Neural cell (in vitro differentiated cells): ENCODE results near the gene MAVS.

Source experiments
- EP300 ChIP-seq: fragments of 450-650 bp; conservative IDR thresholded peaks from 2 replicates; pipeline ENCODE4 v1.6.1; 2014; ENCODE audit warnings: antibody characterized with exemption, mild to moderate bottlenecking, moderate library complexity; ENCODE audit not compliant: poor library complexity, severe bottlenecking
- POLR2AphosphoS5 ChIP-seq: IDR thresholded peaks from 2 replicates; pipeline ENCODE4 v1.6.1; 2012
- TF ChIP-seq, protein P1 (sequence below): fragments of 450-650 bp; IDR thresholded peaks from 2 replicates; pipeline ENCODE4 v1.5.1; 2014; ENCODE audit warnings: antibody characterized with exemption, mild to moderate bottlenecking, moderate library complexity; ENCODE audit not compliant: poor library complexity, severe bottlenecking
- TF ChIP-seq, protein P2 (sequence below): IDR thresholded peaks from 2 replicates; pipeline ENCODE4 v1.6.1; 2012; ENCODE audit warnings: borderline replicate concordance

DNA sequence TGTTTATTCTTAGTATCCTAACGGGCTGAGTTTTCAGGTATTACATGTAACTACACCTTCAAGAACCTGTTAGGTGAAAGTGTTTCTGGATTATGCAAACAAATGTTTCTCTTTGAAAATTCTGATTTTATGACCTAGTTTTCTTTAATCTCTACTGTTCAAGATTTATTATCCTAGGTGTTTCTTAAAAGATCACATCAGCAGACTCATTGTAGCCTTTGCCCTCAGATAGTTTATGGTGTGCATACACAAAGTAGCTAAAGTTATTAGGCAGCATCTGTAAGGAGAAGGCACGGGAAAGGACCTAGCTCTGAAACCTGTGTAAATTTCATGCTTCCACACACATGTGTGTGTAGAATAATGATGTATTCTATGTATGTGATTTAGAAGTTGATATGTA, 64.2 kb downstream of the MAVS start:
- TF ChIP-seq, protein P1, sequence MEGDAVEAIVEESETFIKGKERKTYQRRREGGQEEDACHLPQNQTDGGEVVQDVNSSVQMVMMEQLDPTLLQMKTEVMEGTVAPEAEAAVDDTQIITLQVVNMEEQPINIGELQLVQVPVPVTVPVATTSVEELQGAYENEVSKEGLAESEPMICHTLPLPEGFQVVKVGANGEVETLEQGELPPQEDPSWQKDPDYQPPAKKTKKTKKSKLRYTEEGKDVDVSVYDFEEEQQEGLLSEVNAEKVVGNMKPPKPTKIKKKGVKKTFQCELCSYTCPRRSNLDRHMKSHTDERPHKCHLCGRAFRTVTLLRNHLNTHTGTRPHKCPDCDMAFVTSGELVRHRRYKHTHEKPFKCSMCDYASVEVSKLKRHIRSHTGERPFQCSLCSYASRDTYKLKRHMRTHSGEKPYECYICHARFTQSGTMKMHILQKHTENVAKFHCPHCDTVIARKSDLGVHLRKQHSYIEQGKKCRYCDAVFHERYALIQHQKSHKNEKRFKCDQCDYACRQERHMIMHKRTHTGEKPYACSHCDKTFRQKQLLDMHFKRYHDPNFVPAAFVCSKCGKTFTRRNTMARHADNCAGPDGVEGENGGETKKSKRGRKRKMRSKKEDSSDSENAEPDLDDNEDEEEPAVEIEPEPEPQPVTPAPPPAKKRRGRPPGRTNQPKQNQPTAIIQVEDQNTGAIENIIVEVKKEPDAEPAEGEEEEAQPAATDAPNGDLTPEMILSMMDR, result no peak
- TF ChIP-seq, protein P2, sequence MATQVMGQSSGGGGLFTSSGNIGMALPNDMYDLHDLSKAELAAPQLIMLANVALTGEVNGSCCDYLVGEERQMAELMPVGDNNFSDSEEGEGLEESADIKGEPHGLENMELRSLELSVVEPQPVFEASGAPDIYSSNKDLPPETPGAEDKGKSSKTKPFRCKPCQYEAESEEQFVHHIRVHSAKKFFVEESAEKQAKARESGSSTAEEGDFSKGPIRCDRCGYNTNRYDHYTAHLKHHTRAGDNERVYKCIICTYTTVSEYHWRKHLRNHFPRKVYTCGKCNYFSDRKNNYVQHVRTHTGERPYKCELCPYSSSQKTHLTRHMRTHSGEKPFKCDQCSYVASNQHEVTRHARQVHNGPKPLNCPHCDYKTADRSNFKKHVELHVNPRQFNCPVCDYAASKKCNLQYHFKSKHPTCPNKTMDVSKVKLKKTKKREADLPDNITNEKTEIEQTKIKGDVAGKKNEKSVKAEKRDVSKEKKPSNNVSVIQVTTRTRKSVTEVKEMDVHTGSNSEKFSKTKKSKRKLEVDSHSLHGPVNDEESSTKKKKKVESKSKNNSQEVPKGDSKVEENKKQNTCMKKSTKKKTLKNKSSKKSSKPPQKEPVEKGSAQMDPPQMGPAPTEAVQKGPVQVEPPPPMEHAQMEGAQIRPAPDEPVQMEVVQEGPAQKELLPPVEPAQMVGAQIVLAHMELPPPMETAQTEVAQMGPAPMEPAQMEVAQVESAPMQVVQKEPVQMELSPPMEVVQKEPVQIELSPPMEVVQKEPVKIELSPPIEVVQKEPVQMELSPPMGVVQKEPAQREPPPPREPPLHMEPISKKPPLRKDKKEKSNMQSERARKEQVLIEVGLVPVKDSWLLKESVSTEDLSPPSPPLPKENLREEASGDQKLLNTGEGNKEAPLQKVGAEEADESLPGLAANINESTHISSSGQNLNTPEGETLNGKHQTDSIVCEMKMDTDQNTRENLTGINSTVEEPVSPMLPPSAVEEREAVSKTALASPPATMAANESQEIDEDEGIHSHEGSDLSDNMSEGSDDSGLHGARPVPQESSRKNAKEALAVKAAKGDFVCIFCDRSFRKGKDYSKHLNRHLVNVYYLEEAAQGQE, result no peak
- no peak for TF ChIP-seq EP300
- no peak for TF ChIP-seq POLR2AphosphoS5
